ENCODE measurements around the gene DLG2. TPM values are rescaled to one million over a fixed set of nuclear protein-coding genes. Genes with fewer than 3 reads are reported as not detected.
A peak's percentile ranks its signal among the peaks of the same experiment; 100 is the strongest.
"Not testable (repeated sequence)": the region's sequence is repeated elsewhere in the genome, so short reads cannot be mapped to it uniquely, and the experiment has no call there.

DLG2 gene
- total RNA-seq, 1 experiment from 2014 or later, result 0.20 TPM

GRCh38 chr11:83608571-83608970 lies 2018.6 kb downstream of the DLG2 start:
- in situ Hi-C loops (cut with HindIII; ENCODE audit: low pct_unique_long_range_greater_than_20kb, low sequenced_read_pairs), result no loop called here
- DNase-seq (ENCODE audit: low read depth), result no peak

GRCh38 chr11:83601914-83602527 lies 2025.1 kb downstream of the DLG2 start:
- no peak for DNase-seq (ENCODE audit: low read depth)
- in situ Hi-C loops (cut with HindIII; ENCODE audit: low pct_unique_long_range_greater_than_20kb, low sequenced_read_pairs), result no loop called here

- in situ Hi-C loops (cut with HindIII; ENCODE audit: low pct_unique_long_range_greater_than_20kb, low sequenced_read_pairs), result no loop called here
These were observed 2025.8 kb downstream of the DLG2 start for GRCh38 chr11:83601201-83601913.

GRCh38 chr11:83600661-83601060 lies 2026.5 kb downstream of the DLG2 start:
- in situ Hi-C loops (cut with HindIII; ENCODE audit: low pct_unique_long_range_greater_than_20kb, low sequenced_read_pairs), result no loop called here
- DNase-seq (ENCODE audit: low read depth), result no peak

More at GRCh38 chr11:83601201-83601913, 2025.8 kb downstream of the DLG2 start:
- DNase-seq (ENCODE audit: low read depth), result no peak

DNA sequence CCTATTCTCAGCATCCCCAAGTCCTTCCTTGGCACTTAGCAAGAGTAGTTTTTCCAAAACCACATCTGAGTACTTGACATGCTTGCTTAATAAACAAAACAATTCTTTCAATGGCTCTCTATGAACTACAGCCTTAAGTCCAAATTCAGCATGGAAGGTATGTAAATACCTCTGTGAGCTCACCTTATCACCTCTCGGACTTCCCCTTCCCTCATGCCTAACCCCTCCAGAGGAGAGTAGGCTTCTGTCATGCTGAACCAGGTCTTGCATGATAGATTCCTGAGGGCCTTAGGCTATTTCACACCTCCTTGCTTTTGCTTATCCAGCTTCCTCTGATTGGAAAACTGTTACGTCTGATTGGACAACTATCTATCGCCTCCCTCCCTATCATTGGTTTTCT lies 2028.1 kb downstream of the DLG2 start:
- DNase-seq (ENCODE audit: low read depth), result peak; percentile 54
- in situ Hi-C loops (cut with HindIII; ENCODE audit: low pct_unique_long_range_greater_than_20kb, low sequenced_read_pairs), result no loop called here

GRCh38 chr11:83587797-83588196 lies 2039.3 kb downstream of the DLG2 start:
- in situ Hi-C loops (cut with HindIII; ENCODE audit: low pct_unique_long_range_greater_than_20kb, low sequenced_read_pairs); DNase-seq (ENCODE audit: low read depth): not testable (repeated sequence)

DNA sequence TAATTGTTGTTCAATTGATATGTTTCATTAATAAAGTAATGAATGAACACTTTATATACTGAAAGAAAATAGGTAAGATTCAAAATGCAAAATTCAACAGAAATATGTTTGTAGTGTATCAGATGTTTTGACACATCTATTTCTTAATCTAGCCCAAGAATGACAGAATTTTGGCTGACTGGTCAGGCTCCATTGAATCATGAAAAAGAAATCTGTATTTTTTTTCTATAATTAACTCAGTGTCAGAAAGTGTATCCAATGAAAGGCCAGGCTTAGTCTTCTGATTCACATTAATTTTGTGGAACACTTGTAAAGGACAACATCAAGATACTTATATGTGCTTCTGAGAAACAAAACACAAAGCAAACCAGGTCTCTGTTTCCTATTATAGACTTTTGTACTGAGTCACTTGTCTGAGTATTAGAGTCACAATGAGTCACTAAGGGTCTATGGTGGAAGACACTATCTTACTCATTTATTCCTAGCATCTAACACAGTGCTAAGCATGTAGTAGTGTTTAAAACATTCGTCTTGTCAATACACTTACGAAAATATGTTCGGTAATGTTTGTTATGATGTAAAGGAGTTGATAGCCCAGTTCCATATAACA lies 2043.3 kb downstream of the DLG2 start:
- in situ Hi-C loops (cut with HindIII; ENCODE audit: low pct_unique_long_range_greater_than_20kb, low sequenced_read_pairs), result no loop called here

GRCh38 chr11:83574519-83574918 lies 2052.6 kb downstream of the DLG2 start:
- DNase-seq (ENCODE audit: low read depth), result no peak
- in situ Hi-C loops (cut with HindIII; ENCODE audit: low pct_unique_long_range_greater_than_20kb, low sequenced_read_pairs), result no loop called here

More for the DNA sequence above, 2043.3 kb downstream of the DLG2 start:
- peak; percentile 27 for DNase-seq (ENCODE audit: low read depth)

GRCh38 chr11:83572581-83573496 lies 2054.3 kb downstream of the DLG2 start:
- in situ Hi-C loops (cut with HindIII; ENCODE audit: low pct_unique_long_range_greater_than_20kb, low sequenced_read_pairs), result no loop called here
- no peak for DNase-seq (ENCODE audit: low read depth)

GRCh38 chr11:83571302-83571701 lies 2055.8 kb downstream of the DLG2 start:
- in situ Hi-C loops (cut with HindIII; ENCODE audit: low pct_unique_long_range_greater_than_20kb, low sequenced_read_pairs), result no loop called here
- no peak for DNase-seq (ENCODE audit: low read depth)

DNA sequence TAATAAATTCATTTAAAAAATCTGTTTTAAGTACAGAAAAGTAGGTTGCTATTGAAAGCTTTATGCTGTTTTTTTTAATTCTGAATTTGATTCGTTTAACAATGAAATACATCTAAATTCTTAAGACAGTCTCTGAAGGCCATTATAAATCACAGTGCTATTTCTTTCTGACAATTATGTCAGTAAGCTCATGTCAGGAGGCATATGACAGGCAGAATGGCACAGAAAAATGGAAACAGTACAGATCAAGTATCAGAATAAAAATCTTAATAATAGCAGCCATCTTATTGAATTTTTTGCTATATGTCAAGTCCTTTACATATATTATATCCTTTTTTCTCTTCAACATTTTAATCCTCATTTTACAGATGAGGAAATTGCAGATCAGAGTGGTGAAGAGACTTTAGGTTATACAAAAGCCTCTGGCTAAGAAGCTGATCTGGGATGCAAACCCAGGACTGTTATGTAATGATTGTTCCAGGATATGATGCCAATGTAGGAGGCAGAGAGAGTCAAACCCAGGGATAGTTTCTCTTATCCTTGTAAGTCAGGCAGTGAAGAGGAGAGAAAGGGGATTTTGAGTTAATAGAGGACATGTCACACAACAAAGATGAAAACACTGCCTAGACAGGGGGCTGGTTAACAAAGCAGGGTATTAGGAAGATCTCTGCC lies 2057.9 kb downstream of the DLG2 start:
- in situ Hi-C loops (cut with HindIII; ENCODE audit: low pct_unique_long_range_greater_than_20kb, low sequenced_read_pairs), result no loop called here
- DNase-seq (ENCODE audit: low read depth), result no peak

DNA sequence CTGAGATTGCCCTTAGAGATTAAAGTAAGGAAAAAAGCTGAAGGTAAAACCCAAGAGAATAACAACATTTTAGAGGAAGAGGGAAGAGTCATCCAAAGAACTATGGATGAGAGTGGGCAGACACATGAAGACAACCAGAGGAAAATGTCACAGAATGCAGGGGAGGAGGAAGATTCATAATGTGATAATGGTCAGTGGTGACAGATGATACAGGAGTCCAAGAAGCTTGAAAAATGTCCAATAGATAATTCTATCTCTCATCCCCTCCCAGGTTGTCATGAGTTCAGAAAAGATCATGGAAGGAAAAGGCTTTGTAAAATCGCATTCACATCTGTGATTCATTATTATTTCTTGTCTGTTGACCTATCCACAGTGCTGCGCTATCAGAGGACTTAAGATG lies 2058.6 kb downstream of the DLG2 start:
- DNase-seq (ENCODE audit: low read depth), result no peak
- in situ Hi-C loops (cut with HindIII; ENCODE audit: low pct_unique_long_range_greater_than_20kb, low sequenced_read_pairs), result no loop called here

DNA sequence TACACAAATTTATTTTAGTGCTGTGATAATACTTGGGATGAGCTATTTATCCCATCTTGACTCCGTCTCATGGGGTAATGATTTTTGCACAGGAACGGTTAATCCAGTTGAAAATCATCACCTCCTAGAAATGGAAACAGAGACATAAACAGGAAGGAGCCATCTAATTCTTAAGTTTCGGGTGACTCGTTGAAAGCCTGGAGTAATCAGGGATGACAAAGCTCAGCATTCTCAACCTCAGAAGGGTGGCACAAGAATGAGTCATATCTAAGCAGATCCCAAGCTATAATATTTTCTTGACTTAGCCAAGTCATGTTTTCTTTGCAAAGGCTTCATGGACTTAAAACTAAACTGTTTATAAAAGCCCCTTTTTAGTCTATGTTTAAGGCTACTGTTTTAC lies 2060.2 kb downstream of the DLG2 start:
- DNase-seq (ENCODE audit: low read depth), result peak; percentile 42
- in situ Hi-C loops (cut with HindIII; ENCODE audit: low pct_unique_long_range_greater_than_20kb, low sequenced_read_pairs), result no loop called here

GRCh38 chr11:83564870-83565269 lies 2062.3 kb downstream of the DLG2 start:
- in situ Hi-C loops (cut with HindIII; ENCODE audit: low pct_unique_long_range_greater_than_20kb, low sequenced_read_pairs), result no loop called here

GRCh38 chr11:83558281-83558680 lies 2068.9 kb downstream of the DLG2 start:
- DNase-seq (ENCODE audit: low read depth), result no peak
- in situ Hi-C loops (cut with HindIII; ENCODE audit: low pct_unique_long_range_greater_than_20kb, low sequenced_read_pairs), result no loop called here

More at GRCh38 chr11:83564870-83565269, 2062.3 kb downstream of the DLG2 start:
- DNase-seq (ENCODE audit: low read depth), result no peak

DNA sequence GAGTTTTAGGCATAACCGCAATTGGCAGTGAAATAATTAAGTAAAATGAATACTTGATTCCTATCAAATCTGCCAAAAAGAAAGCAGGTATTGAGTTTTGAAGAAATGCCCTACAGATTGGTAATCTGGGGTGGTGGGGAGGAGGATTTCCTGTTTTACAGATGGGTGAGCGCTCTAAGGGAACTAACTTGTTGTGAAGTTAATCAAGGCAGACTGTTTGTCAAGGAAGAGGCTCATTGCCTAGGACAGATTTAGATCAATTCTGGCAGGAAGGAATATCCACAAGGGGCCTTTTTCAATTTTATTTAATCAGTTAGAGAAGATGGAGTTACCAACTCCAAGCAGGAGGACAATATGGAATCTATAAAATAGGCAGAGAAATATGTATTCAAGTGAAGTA lies 2069.5 kb downstream of the DLG2 start:
- DNase-seq (ENCODE audit: low read depth), result no peak
- in situ Hi-C loops (cut with HindIII; ENCODE audit: low pct_unique_long_range_greater_than_20kb, low sequenced_read_pairs), result no loop called here

DNA sequence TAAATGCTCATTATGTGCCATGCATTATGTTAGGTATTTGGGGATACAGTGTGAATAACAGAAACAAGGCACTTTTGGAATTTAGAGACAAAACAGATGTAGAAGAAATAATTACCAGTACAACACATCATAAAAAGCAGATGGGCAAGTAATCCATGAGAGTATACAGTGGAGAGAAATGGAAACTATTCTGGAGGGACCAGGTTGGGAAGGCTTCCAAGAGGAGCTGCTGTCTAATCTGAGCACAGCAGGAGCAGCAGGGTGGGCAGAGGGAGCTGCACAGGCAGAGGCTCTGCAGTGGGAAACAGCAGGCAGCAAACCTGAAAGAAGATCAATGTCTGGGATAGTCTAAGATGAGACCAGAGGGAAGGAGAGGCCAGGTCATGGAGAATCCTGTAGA lies 2072.3 kb downstream of the DLG2 start:
- in situ Hi-C loops (cut with HindIII; ENCODE audit: low pct_unique_long_range_greater_than_20kb, low sequenced_read_pairs), result no loop called here
- DNase-seq (ENCODE audit: low read depth), result no peak
